C4-2B (cell line): Measurements from ENCODE around the gene LETM1.
"Not testable (repeated sequence)": the region's sequence is repeated elsewhere in the genome, so short reads cannot be mapped to it uniquely, and the experiment has no call there.

ENCODE experiments used
- H3K27ac ChIP-seq: fragments of 450-650 bp; 2 replicates; pipeline ENCODE4 v1.5.1; 2017
- ZFX ChIP-seq: fragments of 450-650 bp; IDR thresholded peaks from 2 replicates; pipeline ENCODE4 v1.6.1; 2017
- TF ChIP-seq, protein P1 (sequence below): fragments of 450-650 bp; conservative IDR thresholded peaks from 2 replicates; pipeline ENCODE4 v1.5.1; 2017; ENCODE audit warnings: mild to moderate bottlenecking

Gene LETM1

DNA sequence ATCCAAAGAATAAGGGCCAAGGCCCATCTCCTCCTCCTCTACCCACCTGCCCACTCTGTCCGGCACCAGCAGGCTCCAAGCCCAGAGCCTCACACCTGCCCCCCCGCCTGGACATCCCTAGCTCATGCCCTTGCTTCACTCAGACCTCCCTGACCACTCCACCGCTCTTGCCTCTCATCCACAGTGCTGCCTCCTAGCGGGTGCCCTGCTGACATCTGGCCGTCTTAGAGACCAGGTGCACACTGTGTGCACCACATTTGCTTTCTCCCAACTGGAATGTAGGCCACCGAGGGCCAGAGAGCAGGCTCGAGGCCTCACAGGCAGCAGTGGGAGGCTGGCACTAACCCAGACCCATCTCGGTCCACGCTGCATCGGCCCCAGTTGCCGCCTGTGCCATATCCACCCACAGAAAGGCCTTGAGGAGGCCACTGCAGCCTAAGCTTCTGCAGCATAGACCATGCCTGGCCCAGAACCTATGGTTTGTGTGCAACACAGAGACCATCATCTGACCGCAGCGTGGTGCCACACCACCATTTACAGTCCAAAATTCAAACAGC is 13.5 kb downstream of the LETM1 start:
- H3K27ac ChIP-seq, result no peak overlapping the region
- no peak for TF ChIP-seq ZFX
- TF ChIP-seq, protein P1, sequence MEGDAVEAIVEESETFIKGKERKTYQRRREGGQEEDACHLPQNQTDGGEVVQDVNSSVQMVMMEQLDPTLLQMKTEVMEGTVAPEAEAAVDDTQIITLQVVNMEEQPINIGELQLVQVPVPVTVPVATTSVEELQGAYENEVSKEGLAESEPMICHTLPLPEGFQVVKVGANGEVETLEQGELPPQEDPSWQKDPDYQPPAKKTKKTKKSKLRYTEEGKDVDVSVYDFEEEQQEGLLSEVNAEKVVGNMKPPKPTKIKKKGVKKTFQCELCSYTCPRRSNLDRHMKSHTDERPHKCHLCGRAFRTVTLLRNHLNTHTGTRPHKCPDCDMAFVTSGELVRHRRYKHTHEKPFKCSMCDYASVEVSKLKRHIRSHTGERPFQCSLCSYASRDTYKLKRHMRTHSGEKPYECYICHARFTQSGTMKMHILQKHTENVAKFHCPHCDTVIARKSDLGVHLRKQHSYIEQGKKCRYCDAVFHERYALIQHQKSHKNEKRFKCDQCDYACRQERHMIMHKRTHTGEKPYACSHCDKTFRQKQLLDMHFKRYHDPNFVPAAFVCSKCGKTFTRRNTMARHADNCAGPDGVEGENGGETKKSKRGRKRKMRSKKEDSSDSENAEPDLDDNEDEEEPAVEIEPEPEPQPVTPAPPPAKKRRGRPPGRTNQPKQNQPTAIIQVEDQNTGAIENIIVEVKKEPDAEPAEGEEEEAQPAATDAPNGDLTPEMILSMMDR, result no peak

DNA sequence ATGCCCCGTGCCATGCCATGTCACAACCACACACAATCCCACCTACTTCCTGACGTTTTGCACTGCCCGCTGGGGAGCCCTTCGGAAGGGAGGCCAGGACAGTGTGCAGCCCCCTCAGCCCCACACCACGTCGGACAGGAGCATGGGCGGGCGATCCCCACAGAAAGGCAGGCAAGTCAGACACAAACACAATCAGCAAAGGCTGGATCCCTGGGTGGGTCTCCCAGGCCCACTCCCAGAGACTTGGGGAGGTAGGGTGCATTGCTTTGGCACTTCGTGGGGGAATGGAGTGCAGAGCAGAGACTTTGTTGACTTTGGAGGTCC is 14.1 kb downstream of the LETM1 start:
- H3K27ac ChIP-seq, result no peak overlapping the region
- TF ChIP-seq, protein P1, result no peak
- no peak for TF ChIP-seq ZFX

DNA sequence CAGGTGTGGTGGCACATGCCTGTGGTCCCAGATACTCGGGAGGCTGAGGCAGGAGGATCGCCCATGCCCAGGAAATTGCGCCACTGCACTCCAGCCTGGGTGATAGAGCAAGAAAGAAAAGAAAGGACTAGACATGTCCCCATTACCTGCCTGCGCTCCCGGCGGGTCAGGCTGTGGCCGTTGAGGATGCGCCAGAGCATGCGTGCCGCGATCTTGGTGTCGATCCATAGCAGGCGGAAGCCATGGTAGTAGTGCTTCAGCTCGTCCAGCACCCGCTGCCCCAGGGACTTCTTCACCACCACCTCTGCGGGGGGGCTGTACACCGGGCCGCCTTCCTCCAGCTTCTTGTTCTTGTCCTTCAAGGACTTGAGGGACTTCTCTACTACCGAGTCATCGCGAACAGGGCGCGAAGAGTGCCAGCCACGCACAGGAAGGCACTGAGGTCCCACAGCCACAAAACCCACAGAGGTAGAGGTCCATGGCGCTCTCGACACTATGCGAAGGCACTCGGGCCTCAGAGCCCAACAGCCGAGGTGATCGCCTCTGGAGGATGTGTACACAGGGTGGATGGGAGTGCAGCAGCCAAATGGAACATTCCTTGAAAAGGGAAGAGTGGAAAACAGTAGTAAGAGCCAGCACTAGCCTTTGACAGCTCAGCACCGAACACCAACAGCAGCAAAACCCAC is 14.6 kb downstream of the LETM1 start:
- TF ChIP-seq, protein P1, result no peak
- no peak for TF ChIP-seq ZFX
- no peak overlapping the region for H3K27ac ChIP-seq

DNA sequence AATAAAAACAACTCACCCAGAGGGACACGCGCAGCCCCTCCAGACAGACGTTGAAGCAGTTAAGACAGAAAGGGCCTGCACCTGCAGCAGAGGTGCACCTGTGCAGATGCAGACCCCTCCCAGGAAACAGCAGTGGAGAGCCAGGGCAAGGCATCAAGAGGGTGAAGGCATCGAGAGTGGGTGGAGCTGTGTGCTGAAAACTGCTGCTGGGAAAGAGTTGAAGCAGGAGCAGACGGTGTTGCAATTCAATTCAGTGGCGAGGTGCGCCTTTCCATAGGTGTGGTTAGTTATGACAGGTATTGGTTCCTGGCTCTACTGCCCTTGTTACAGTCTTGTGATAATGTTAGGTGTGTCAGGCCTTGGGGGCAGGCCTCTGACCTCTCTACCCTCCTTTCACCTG is 16.7 kb downstream of the LETM1 start:
- no peak overlapping the region for H3K27ac ChIP-seq
- no peak for TF ChIP-seq ZFX
- TF ChIP-seq, protein P1, result no peak

DNA sequence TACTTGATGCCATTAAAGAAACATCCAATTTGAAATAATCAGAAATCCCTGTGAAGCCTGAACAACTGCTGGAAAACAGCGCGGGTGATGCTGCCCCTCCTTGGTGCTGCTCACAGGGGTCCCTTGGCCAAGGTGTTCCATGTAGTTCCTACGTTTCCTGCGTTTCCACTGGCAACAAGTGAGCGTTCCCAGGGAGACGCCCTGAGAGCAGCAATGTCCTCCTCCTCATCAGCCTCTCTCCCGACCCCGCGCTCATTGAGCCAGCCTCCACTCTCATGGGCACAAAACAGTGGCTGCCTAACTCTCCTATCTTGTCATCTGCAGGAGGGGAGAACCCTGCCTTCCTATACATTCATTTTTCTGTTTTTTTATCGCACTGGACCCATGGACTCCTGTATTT is 18.9 kb downstream of the LETM1 start:
- TF ChIP-seq, protein P1, result no peak
- TF ChIP-seq ZFX, result no peak
- H3K27ac ChIP-seq, result no peak overlapping the region

DNA sequence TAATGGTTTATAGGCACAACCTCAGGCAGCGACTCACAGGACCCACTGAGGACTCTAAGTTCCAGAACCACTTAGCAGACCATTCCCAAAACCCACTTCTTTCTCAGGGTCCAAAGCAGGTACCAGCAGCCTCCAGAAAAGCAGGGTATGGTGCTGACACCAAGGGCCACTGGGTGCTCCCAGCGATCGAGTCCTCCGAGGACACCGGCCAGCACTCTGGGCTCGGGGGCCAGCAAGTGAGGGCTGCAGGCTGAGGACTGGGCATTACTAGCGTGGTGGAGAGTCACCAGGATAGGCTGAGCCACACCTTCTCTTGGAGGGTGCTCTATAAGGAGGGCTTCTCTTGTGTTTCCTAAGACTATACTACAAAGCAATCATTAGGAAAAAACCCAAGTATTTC is 19.3 kb downstream of the LETM1 start:
- no peak overlapping the region for H3K27ac ChIP-seq
- TF ChIP-seq, protein P1, result no peak
- no peak for TF ChIP-seq ZFX

DNA sequence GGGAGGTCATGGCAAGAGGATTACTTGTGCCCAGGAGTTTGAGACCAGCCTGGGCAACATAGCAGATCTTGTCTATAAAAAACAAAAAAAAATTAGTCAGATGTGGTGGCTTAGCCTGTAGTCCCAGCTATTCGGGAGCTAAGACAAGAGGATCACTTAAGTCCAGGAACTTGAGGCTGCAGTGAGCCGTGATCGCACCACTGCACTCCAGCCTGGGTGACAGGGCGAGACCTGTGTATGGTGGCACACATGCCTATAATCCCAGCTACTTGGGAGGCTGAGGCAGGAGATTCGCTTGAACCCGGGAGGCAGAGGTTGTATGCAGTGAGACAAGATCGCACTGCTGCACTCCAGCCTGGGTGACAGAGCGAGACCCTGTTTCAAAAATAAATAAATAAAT is 20.1 kb downstream of the LETM1 start:
- H3K27ac ChIP-seq, result not testable (repeated sequence)

DNA sequence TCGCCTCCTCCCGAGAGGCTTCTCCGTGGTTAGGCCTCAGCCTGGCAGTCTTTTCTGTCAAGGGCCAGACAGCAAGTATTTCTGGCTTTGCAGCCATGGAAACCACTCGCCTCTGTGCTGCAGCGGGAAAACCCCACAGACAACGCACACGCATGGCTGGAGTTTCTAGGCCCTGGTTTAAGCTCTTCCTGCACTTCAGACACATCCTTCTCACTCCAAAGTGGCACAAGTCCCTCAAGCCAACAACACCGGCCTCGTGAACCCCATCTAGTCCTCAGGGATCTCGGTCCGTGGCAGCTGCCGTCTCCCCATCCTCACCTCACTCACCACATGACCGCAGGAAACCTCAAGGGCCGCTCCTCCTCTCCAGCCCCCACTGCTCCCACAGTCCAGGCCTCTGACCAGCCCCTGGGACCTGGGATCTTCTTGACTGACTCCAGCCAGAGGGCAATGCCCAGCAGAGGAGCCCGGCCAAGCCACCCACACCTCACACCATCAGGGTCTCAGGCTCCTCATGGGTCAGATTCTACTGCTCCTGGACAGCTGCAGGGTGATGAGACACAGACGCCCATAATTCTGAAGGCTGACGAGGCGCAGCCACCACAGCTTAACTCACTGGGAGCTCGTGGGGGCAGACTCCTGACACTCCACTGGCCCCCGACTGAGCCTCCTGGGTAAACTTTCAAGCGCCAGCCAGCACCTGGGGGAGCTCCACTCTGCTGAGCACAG is 21.7 kb downstream of the LETM1 start:
- TF ChIP-seq, protein P1, result no peak
- no peak for TF ChIP-seq ZFX
- H3K27ac ChIP-seq, result no peak overlapping the region
